Mucosa of descending colon (tissue), 3 donors: Measurements from ENCODE around the gene PSG11. TPM values are rescaled to one million over a fixed set of nuclear protein-coding genes. Genes with fewer than 3 reads are reported as not detected.
"Not testable (repeated sequence)": the region's sequence is repeated elsewhere in the genome, so short reads cannot be mapped to it uniquely, and the experiment has no call there.

Source experiments
- ATAC-seq: fragments of 200-7000 bp; cut with Tn5 transposase; one replicate; pipeline ENCODE4 v1.9.1; 2020; ENCODE audit warnings: mild to moderate bottlenecking, moderate library complexity
- DNase-seq, 3 donors: peaks; one replicate each; pipeline ENCODE4 v3.0.0-alpha.2; 2020
- H3K36me3 ChIP-seq: fragments of 200-600 bp; one replicate; pipeline ENCODE4 v1.8.0; 2021; ENCODE audit warnings: low read depth, mild to moderate bottlenecking
- H3K4me1 ChIP-seq: fragments of 200-600 bp; one replicate; pipeline ENCODE4 v1.8.0; 2021; ENCODE audit warnings: low read depth, mild to moderate bottlenecking
- H3K4me3 ChIP-seq: fragments of 200-600 bp; one replicate; pipeline ENCODE4 v1.8.0; 2021; ENCODE audit warnings: mild to moderate bottlenecking
- H3K9me3 ChIP-seq: fragments of 200-600 bp; one replicate; pipeline ENCODE4 v1.8.0; 2021; ENCODE audit warnings: mild to moderate bottlenecking
- CTCF ChIP-seq: fragments of 200-600 bp; IDR thresholded peaks from one replicate; pipeline ENCODE4 v1.8.0; 2022; ENCODE audit warnings: antibody characterized with exemption, mild to moderate bottlenecking
- intact Hi-C, 2 donors: fragments of 100-400 bp; cut with DNase I in 1 of 2; cut with micrococcal nuclease in 1 of 2; formaldehyde crosslinking; loops; one replicate each; pipeline versions ENCODE4 v1.11.0 to v1.11.1; 2022; cut with DNase I, micrococcal nuclease
- total RNA-seq, 3 donors: library from RNA; stranded (reverse); fragmentation: NEBNext Ultra II Directional in 2 of 3; extraction: Animal tissue kit (Norgen Biotek cat#: 25700) in 2 of 3; gene quantifications; one replicate each; pipeline versions ENCODE4 v1.2.1 to v1.2.4, GENCODE V29; 2021 to 2023
- donor health status: DM: no; HTN: no; CAD: no; lungs with moderate emphysema.
- donor health status: DM: no; HTN: no; CAD: no.
- donor health status: DM: no; HTN: yes; CAD: no.

PSG11 gene
- total RNA-seq, 3 donors from 2014 or later: not detected

GRCh38 chr19:42985588-42985987 is 40.7 kb downstream of the PSG11 start:
- Histone ChIP-seq H3K4me3 (no peak overlapping the region), H3K4me1 (no peaks in the 10 kb centered on the region), H3K36me3 (no peaks in the 10 kb centered on the region), H3K9me3 (no peaks in the 10 kb centered on the region)
- DNase-seq (no peak), ATAC-seq (no peak)
- intact Hi-C loops: no loop called here
- no peak for TF ChIP-seq CTCF

- intact Hi-C loops, H3K9me3 ChIP-seq, ATAC-seq, H3K4me1 ChIP-seq, DNase-seq, H3K4me3 ChIP-seq, H3K36me3 ChIP-seq: not testable (repeated sequence)
Measured at GRCh38 chr19:42982111-42982510, 44.2 kb downstream of the PSG11 start.

GRCh38 chr19:42971451-42971850 is 54.8 kb downstream of the PSG11 start:
- ATAC-seq, H3K4me1 ChIP-seq, H3K36me3 ChIP-seq, H3K4me3 ChIP-seq, H3K9me3 ChIP-seq, intact Hi-C loops, DNase-seq: not testable (repeated sequence)

- intact Hi-C loops: no loop called here
- Histone ChIP-seq H3K4me1 (no peaks in the 10 kb centered on the region), H3K4me3 (no peak overlapping the region), H3K9me3 (no peaks in the 10 kb centered on the region), H3K36me3 (no peaks in the 10 kb centered on the region)
- TF ChIP-seq CTCF: no peak
- ATAC-seq (no peak), DNase-seq (no peak)
Measured at GRCh38 chr19:42965176-42965575, 61.1 kb downstream of the PSG11 start.

- ATAC-seq (no peak), DNase-seq (no peak)
- H3K4me3 ChIP-seq: no peak overlapping the region
- H3K36me3 ChIP-seq: no peaks in the 10 kb centered on the region
- H3K9me3 ChIP-seq: no peaks in the 10 kb centered on the region
- no peak for TF ChIP-seq CTCF
- intact Hi-C loops: no loop called here
- no peaks in the 10 kb centered on the region for H3K4me1 ChIP-seq
Measured at GRCh38 chr19:42961119-42961518, 65.2 kb downstream of the PSG11 start.

Other genes with a start within 250 kb of the PSG11 start
- gene PSG1, start 146.8 kb downstream of the PSG11 start, total RNA-seq: not detected
- gene PSG6, start 108.6 kb downstream of the PSG11 start, total RNA-seq: not detected
- not detected for gene PSG7, start 89.3 kb downstream of the PSG11 start, total RNA-seq
- gene PSG2, start 56.2 kb upstream of the PSG11 start, total RNA-seq: not detected
- gene PSG5, start 160.1 kb upstream of the PSG11 start, total RNA-seq: not detected
- gene PSG4, start 179.2 kb upstream of the PSG11 start, total RNA-seq: not detected
- gene PSG9, start 243.1 kb upstream of the PSG11 start, total RNA-seq: not detected